ENCODE measurements around the gene PROX1.

Gene PROX1

GRCh38 chr1:213999732-214000131 is 12.0 kb downstream of the PROX1 start:
- Histone ChIP-seq H3K27me3 (ENCODE audit: insufficient read depth, low read depth) (no peaks in the 10 kb centered on the region), H3K4me1 (ENCODE audit: low read depth, poor library complexity, severe bottlenecking) (no peaks in the 10 kb centered on the region), H3K4me2 (no peak overlapping the region), H3K36me3 (ENCODE audit: insufficient read depth) (no peaks in the 10 kb centered on the region), H3K79me2 (ENCODE audit: insufficient read depth, low read depth) (no peaks in the 10 kb centered on the region), H3K27ac (no peak overlapping the region), H3K9ac (no peak overlapping the region), H3K4me3 (IDR thresholded peaks at IDR 0.05; ENCODE audit: insufficient read depth, low read depth, low read length) (no peak overlapping the region), H4K20me1 (ENCODE audit: insufficient read depth) (no peaks in the 10 kb centered on the region), H2AFZ (ENCODE audit: low read depth) (no peak overlapping the region)
- TF ChIP-seq CTCF (conservative IDR thresholded peaks at IDR 0.05; ENCODE audit: low read depth, low read length): no peak

- Histone ChIP-seq H2AFZ (ENCODE audit: low read depth) (no peak overlapping the region), H3K9ac (no peak overlapping the region), H3K36me3 (ENCODE audit: insufficient read depth) (no peaks in the 10 kb centered on the region), H3K79me2 (ENCODE audit: insufficient read depth, low read depth) (no peaks in the 10 kb centered on the region), H3K27me3 (ENCODE audit: insufficient read depth, low read depth) (no peaks in the 10 kb centered on the region), H3K27ac (no peak overlapping the region), H4K20me1 (ENCODE audit: insufficient read depth) (no peaks in the 10 kb centered on the region), H3K4me2 (no peak overlapping the region), H3K4me3 (IDR thresholded peaks at IDR 0.05; ENCODE audit: insufficient read depth, low read depth, low read length) (no peak overlapping the region), H3K4me1 (ENCODE audit: low read depth, poor library complexity, severe bottlenecking) (no peaks in the 10 kb centered on the region)
- TF ChIP-seq CTCF (conservative IDR thresholded peaks at IDR 0.05; ENCODE audit: low read depth, low read length): no peak
Measured at GRCh38 chr1:214002060-214002459, 14.3 kb downstream of the PROX1 start.

- H3K9ac ChIP-seq: no peak overlapping the region
- H3K4me2 ChIP-seq: no peak overlapping the region
- no peaks in the 10 kb centered on the region for H4K20me1 ChIP-seq (ENCODE audit: insufficient read depth)
- no peak overlapping the region for H3K27ac ChIP-seq
- no peaks in the 10 kb centered on the region for H3K36me3 ChIP-seq (ENCODE audit: insufficient read depth)
- TF ChIP-seq CTCF (conservative IDR thresholded peaks at IDR 0.05; ENCODE audit: low read depth, low read length): no peak
- H2AFZ ChIP-seq (ENCODE audit: low read depth): no peak overlapping the region
- H3K4me1 ChIP-seq (ENCODE audit: low read depth, poor library complexity, severe bottlenecking): no peaks in the 10 kb centered on the region
- no peaks in the 10 kb centered on the region for H3K79me2 ChIP-seq (ENCODE audit: insufficient read depth, low read depth)
- no peaks in the 10 kb centered on the region for H3K27me3 ChIP-seq (ENCODE audit: insufficient read depth, low read depth)
- H3K4me3 ChIP-seq (IDR thresholded peaks at IDR 0.05; ENCODE audit: insufficient read depth, low read depth, low read length): no peak overlapping the region
Measured at GRCh38 chr1:214002472-214002871, 14.7 kb downstream of the PROX1 start.

- Histone ChIP-seq H4K20me1 (ENCODE audit: insufficient read depth) (no peaks in the 10 kb centered on the region), H3K79me2 (ENCODE audit: insufficient read depth, low read depth) (no peaks in the 10 kb centered on the region), H3K9ac (no peak overlapping the region), H3K4me1 (ENCODE audit: low read depth, poor library complexity, severe bottlenecking) (no peaks in the 10 kb centered on the region), H3K4me3 (IDR thresholded peaks at IDR 0.05; ENCODE audit: insufficient read depth, low read depth, low read length) (no peak overlapping the region), H3K4me2 (no peak overlapping the region), H2AFZ (ENCODE audit: low read depth) (no peak overlapping the region), H3K27ac (no peak overlapping the region), H3K27me3 (ENCODE audit: insufficient read depth, low read depth) (no peaks in the 10 kb centered on the region), H3K36me3 (ENCODE audit: insufficient read depth) (no peaks in the 10 kb centered on the region)
- TF ChIP-seq CTCF (conservative IDR thresholded peaks at IDR 0.05; ENCODE audit: low read depth, low read length): no peak
Measured at GRCh38 chr1:214003233-214003632, 15.5 kb downstream of the PROX1 start.

- no peak overlapping the region for H3K4me2 ChIP-seq
- H3K36me3 ChIP-seq (ENCODE audit: insufficient read depth): no peaks in the 10 kb centered on the region
- no peak for TF ChIP-seq CTCF (conservative IDR thresholded peaks at IDR 0.05; ENCODE audit: low read depth, low read length)
- no peaks in the 10 kb centered on the region for H4K20me1 ChIP-seq (ENCODE audit: insufficient read depth)
- H3K9ac ChIP-seq: no peak overlapping the region
- H3K79me2 ChIP-seq (ENCODE audit: insufficient read depth, low read depth): no peaks in the 10 kb centered on the region
- H3K4me3 ChIP-seq (IDR thresholded peaks at IDR 0.05; ENCODE audit: insufficient read depth, low read depth, low read length): no peak overlapping the region
- no peak overlapping the region for H3K27ac ChIP-seq
- no peak overlapping the region for H2AFZ ChIP-seq (ENCODE audit: low read depth)
- H3K4me1 ChIP-seq (ENCODE audit: low read depth, poor library complexity, severe bottlenecking): no peaks in the 10 kb centered on the region
- no peaks in the 10 kb centered on the region for H3K27me3 ChIP-seq (ENCODE audit: insufficient read depth, low read depth)
Measured at GRCh38 chr1:214004014-214004413, 16.2 kb downstream of the PROX1 start.
